Pulmonary artery endothelial cell (primary cell): ENCODE results near the gene DCAF8L2. TPM values are rescaled to one million over a fixed set of nuclear protein-coding genes. Genes with fewer than 3 reads are reported as not detected.
"Not testable (repeated sequence)": the region's sequence is repeated elsewhere in the genome, so short reads cannot be mapped to it uniquely, and the experiment has no call there.

Source experiments
- DNase-seq: peaks from one replicate; pipeline ENCODE4 v3.0.0-alpha.2; 2011; ENCODE audit warnings: low read depth, low spot score
- total RNA-seq: library from RNA; depleted of rRNA; stranded (reverse); fragments of >200 nt; gene quantifications from 2 replicates; pipeline ENCODE4 v1.2.3, GENCODE V29; 2014

The DCAF8L2 gene
- total RNA-seq, 1 donor from 2014 or later, result 0.40 TPM

DNA sequence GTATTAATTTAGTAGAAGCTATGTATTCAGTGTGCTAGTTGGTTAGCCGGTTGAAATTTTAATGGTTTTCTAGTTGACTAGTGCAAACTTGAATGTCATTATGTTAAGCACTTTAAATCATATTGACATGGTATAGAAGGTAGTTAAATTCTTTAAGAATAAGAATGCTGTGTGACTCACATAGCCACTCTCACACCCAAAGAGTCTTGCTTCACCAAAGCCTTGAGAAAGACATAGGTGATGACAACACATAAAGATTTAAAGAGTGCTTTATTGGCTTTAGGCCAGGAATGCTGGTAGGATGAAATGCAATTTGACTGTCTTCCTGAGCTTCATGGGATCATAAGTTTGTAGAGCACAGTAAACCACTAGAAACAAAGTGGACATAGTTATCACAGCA is 85.3 kb downstream of the DCAF8L2 start:
- no peak for DNase-seq

DNA sequence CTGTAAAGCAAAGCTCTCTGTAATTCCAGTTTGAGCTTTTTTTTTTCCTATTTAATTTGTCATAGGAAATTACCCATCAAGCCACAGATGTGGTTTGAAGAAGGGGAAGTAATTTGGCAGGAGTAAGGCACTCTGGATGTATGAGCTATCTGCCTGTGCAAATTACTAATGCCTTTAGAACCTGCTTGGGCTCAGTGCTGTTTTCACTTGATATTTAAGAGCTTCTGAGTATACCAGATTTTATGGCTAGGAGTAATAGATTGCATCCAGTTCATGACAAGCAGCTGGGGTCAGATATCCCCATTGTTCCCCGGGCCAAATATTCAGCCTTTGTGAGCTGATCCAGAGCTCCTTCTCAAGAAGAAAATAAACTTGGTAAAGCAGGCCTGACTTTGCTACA is 89.1 kb downstream of the DCAF8L2 start:
- peak; percentile 4 for DNase-seq

GRCh38 chrX:27680726-27681125 is 90.6 kb downstream of the DCAF8L2 start:
- no peak for DNase-seq

DNA sequence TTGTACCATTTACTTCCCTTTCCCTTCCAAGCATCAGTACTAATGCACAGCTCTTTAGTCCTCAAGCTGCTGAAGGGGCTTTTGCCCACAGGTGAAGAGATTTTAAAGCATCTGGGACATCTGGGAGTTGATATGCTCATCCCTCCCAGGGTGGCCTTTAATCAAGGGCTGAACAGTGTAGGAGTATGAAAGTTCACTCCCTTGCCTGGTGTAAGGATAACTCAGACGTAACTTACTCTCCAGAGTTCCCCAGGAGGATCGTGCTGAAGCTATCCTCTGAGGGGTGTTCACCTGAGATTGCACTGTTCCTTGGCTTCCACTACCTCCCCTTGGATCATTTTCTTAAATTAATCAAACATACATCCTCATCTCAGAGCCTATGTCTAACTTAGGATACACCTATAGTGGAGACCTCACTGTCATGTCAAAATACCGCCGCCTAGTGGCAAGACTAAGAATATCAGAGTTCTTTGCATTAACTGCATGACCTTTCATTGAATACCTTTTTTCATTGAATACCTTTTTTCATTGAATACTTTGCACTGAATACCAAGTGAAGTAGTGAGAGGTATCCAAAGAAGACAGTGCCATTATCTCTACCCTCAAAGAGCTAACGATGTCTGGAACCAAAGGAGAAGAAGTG is 93.5 kb downstream of the DCAF8L2 start:
- DNase-seq, result not testable (repeated sequence)

DNA sequence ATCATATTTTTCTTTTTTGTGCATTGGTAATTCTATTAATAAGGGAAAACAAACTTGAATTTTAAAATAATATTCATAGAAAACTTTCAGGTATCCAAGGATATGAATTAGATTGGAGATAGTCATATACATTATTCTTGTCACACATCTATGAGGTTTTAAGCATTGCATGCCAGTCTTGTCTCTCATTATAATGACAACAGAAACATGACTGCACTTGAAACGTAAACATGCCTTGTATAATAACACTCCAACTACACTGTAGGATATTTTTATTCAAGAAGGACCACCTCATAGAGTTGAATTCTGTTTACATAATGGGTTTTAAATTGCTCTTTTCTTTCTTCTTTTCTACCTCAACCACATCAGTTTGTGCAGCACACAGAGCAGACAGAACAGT is 104.5 kb downstream of the DCAF8L2 start:
- DNase-seq, result no peak

DNA sequence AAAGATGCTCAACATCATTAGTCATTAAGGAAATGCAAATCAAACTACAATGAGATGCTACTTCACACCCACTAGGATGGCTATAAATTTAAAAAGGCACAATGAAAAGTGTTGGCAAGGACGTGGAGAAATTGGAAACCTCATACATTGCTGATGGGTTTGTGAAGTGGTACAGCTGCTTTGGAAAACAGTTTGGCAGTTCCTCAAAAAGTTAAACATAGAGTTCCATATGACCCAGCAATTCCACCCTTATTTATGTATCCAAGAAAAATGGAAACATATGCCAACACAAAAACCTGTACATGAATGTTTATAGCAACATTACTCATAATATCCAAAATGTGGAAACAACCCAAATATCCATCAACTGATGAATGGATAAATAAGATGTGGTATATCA is 116.4 kb downstream of the DCAF8L2 start:
- DNase-seq, result no peak

DNA sequence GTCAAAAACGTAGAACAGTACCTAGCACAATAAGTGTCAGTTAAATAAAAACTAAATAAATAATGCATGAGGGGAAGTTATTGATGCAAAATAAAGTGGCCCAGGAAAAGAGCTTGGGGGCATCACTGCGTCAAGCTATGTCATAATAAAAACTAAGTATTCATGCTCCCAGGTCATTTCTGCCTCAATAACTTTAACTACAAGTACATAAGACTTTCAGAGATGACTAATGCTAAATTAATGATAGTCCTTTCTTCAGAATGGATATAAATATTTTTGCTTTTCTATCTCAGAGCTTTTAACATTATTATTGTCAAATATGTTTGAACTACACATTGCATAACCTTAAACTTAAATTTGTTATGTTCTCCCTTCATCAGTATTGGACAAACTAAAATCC is 125.5 kb downstream of the DCAF8L2 start:
- DNase-seq, result no peak

GRCh38 chrX:27728291-27728690 is 138.1 kb downstream of the DCAF8L2 start:
- DNase-seq, result peak; percentile 39

DNA sequence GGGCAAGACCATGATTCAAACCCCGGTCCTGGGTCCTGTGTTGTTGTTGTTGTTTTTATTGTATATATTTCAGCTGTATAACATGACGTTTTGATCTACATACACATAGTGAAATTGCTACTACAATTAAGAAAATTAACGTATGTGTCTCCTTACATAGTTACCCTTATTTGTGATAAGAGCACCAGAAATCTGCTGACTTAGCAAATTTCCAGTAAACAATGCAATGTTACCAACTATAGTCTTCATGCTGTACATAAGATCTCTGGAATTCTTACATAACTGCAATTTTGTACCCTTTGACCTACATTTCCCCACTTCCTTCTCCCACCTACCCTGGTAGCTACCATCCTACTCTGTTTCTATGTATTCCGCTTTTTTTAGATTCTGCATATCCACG is 141.8 kb downstream of the DCAF8L2 start:
- DNase-seq, result no peak

GRCh38 chrX:27735914-27736313 is 145.8 kb downstream of the DCAF8L2 start:
- no peak for DNase-seq

GRCh38 chrX:27740933-27741332 is 150.8 kb downstream of the DCAF8L2 start:
- no peak for DNase-seq

- DNase-seq, result not testable (repeated sequence)
Measured at GRCh38 chrX:27743521-27743920, 153.4 kb downstream of the DCAF8L2 start.

- no peak for DNase-seq
Measured at GRCh38 chrX:27746516-27746915, 156.4 kb downstream of the DCAF8L2 start.

- not testable (repeated sequence) for DNase-seq
Measured at GRCh38 chrX:27750298-27750697, 160.2 kb downstream of the DCAF8L2 start.

DNA sequence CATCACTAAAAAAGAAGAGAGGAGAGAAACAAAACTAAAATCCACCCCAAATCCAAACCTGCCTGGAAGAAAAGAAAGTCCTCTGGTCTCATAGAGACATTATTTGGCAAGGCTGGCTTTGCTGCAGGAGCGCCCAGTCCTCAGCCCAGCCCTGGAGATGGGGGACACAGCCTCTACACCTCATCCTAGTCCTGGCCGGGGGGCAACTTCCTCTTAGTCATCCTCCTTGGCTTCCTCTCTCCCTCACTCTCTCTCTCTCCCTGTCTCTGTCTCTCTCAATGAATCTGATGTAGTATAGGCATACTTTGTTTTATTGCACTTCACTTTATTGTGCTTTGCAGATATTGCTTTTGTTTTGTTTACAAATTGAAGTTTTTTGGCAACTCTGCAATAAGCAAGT is 161.8 kb downstream of the DCAF8L2 start:
- DNase-seq, result no peak

DNA sequence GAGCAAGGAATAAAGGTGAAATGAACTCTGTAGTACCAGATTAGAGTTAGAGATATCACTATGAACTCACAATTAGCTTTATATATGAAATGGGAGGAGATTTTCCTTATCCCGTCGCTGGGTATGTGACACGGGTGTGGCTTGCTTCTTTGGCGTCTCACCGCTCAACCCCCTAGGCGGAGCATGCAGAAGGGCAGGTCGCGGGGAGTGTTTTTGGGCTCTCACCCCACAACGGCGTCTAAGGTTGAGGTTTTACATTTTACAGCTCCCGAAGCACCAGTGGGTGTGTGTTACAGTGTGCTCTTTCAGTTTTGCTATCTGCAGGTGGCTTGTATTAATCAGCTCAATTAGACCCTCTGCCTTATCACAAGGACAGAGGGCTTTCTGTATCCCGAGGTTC is 175.6 kb downstream of the DCAF8L2 start:
- no peak for DNase-seq

DNA sequence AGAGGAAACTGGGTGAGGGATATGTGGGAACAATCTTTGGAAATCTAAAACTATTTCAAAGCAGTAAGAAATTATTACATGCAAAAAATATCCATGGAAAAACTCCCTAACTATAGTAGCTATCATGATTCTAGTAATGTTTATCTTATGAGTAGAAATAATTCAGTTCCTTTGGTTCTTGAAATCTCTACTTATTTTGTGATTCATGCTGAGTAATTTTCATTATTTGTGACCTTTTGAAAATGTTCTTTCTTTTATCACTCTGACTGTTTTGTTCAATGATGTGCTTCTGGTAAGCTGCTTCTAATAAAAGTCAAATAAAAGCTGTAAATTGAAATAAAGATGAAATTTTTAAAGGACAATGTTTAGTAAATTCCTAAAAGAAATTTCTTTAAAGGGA is 177.2 kb downstream of the DCAF8L2 start:
- DNase-seq, result no peak

DNA sequence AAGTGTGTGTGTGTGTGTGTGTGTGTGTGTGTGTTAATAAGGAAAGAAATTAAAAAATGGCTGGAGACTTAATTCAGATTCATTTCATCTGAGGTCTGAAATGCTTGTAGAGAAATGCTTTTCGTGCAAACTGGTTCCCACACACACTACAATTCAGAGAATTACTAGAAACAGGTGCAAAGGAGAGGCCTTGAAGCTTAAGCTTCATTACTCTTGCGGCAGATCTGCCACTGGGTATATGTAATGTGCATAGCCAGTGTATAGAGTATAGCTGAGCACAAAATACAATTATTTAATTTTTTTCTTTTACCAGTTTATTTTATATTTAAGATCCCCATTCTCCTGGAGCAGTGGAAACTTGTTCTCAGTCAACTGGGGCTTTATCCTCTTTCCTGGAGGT is 185.8 kb downstream of the DCAF8L2 start:
- no peak for DNase-seq

- DNase-seq, result no peak
Measured at GRCh38 chrX:27796640-27797257, 206.6 kb downstream of the DCAF8L2 start.

DNA sequence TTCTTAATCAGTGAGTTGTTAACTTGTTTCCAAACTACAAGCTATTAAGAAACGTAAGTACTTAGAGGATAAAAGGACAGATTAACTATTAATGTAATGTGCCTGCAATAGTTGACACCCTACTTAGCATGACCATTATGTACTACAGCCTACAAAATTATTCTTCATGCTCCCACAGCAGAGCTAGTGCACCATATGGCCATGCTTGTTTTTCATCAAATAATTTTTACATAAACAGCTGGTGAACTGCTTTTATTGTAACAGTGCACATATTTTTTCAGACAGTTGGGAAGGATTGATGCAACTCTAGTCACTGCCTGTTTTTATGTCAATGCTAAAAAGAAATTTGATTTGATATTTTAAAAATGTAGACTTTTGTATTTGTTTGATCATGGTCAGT is 207.4 kb downstream of the DCAF8L2 start:
- no peak for DNase-seq
